OCI-LY3 (cell line): ENCODE results near the gene RPUSD4.

ENCODE experiments used
- H2AFZ ChIP-seq: fragments of 200-600, 300-600 bp; shearing (Covaris generic); 2 replicates; pipeline ENCODE4 v1.6.0; 2014; ENCODE audit warnings: antibody characterized with exemption, low read depth, low read length
- H3K27ac ChIP-seq: fragments of 200-600, 300-600 bp; sonication (generic); 2 replicates; pipeline ENCODE4 v1.5.1; 2014; ENCODE audit warnings: mild to moderate bottlenecking, low read length, moderate library complexity, mixed read lengths
- H3K27me3 ChIP-seq: fragments of 200-600, 300-600 bp; sonication (generic); 2 replicates; pipeline ENCODE4 v1.6.1; 2014; ENCODE audit warnings: low read depth, low read length, mixed read lengths
- H3K36me3 ChIP-seq: fragments of 200-600, 300-600 bp; sonication (generic); replicated peaks from 2 replicates; pipeline ENCODE3; 2014; ENCODE audit warnings: low read depth, low read length, mixed read lengths
- H3K4me1 ChIP-seq: fragments of 300-600, 200-600 bp; sonication (generic); 2 replicates; pipeline ENCODE4 v1.6.1; 2014; ENCODE audit warnings: low read length, mixed read lengths
- H3K4me2 ChIP-seq: fragments of 200-600, 300-600 bp; sonication (generic); 2 replicates; pipeline ENCODE4 v1.6.1; 2014; ENCODE audit warnings: low read length, mixed read lengths
- H3K4me3 ChIP-seq: fragments of 300-600, 200-600 bp; sonication (generic); 2 replicates; pipeline ENCODE4 v1.5.1; 2014; ENCODE audit warnings: antibody characterized with exemption, mild to moderate bottlenecking, low read length, moderate library complexity
- H3K79me2 ChIP-seq: fragments of 300-600, 200-600 bp; shearing (Covaris generic); 2 replicates; pipeline ENCODE4 v1.6.1; 2014; ENCODE audit warnings: mild to moderate bottlenecking, low read length, mixed read lengths
- H3K9ac ChIP-seq: fragments of 300-600, 200-600 bp; shearing (Covaris generic); 2 replicates; pipeline ENCODE4 v1.6.0; 2014; ENCODE audit warnings: mild to moderate bottlenecking, low read length, moderate library complexity
- H3K9me3 ChIP-seq: fragments of 200-600, 300-600 bp; shearing (Covaris generic); 2 replicates; pipeline ENCODE4 v1.6.1; 2014; ENCODE audit warnings: low read length, mixed read lengths; ENCODE audit not compliant: insufficient read depth
- H4K20me1 ChIP-seq: fragments of 200-600, 300-600 bp; sonication (generic); 2 replicates; pipeline ENCODE4 v1.6.1; 2016; ENCODE audit warnings: low read length, mixed read lengths; ENCODE audit not compliant: insufficient read depth
- CTCF ChIP-seq: fragments of 200-600, 300-600 bp; sonication (generic); IDR thresholded peaks from 2 replicates; pipeline ENCODE4 v1.5.1; 2014; ENCODE audit warnings: antibody characterized with exemption, low read length, low read depth
- EZH2phosphoT487 ChIP-seq: fragments of 200-600 bp; shearing (Covaris generic); IDR thresholded peaks from 2 replicates; pipeline ENCODE4 v1.6.1; 2018; ENCODE audit warnings: antibody characterized with exemption, mixed run types, low read depth

RPUSD4 gene

GRCh38 chr11:126160345-126161022 lies 51.0 kb downstream of the RPUSD4 start:
- TF ChIP-seq CTCF = no peak
- Histone ChIP-seq H3K4me1 (no peaks in the 10 kb centered on the region), H3K27me3 (no peaks in the 10 kb centered on the region), H3K79me2 (no peaks in the 10 kb centered on the region), H3K9ac (no peak overlapping the region), H4K20me1 (no peaks in the 10 kb centered on the region), H3K36me3 (no peaks in the 10 kb centered on the region), H3K4me3 (no peak overlapping the region), H2AFZ (no peak overlapping the region), H3K4me2 (no peak overlapping the region), H3K9me3 (no peaks in the 10 kb centered on the region), H3K27ac (no peak overlapping the region)

- Histone ChIP-seq H3K36me3 (no peaks in the 10 kb centered on the region), H3K9me3 (no peaks in the 10 kb centered on the region), H3K27me3 (no peaks in the 10 kb centered on the region), H3K4me1 (no peaks in the 10 kb centered on the region), H3K79me2 (no peaks in the 10 kb centered on the region), H2AFZ (no peak overlapping the region), H3K4me3 (no peak overlapping the region), H3K9ac (no peak overlapping the region), H4K20me1 (no peaks in the 10 kb centered on the region), H3K4me2 (no peak overlapping the region), H3K27ac (no peak overlapping the region)
- TF ChIP-seq EZH2phosphoT487 (no peak), CTCF (no peak)
Observed at GRCh38 chr11:126159719-126160344, 51.6 kb downstream of the RPUSD4 start.

GRCh38 chr11:126158054-126158791 lies 53.2 kb downstream of the RPUSD4 start:
- Histone ChIP-seq H4K20me1 (no peaks in the 10 kb centered on the region), H3K4me1 (no peaks in the 10 kb centered on the region), H3K36me3 (no peaks in the 10 kb centered on the region), H3K9me3 (no peaks in the 10 kb centered on the region), H3K9ac (no peak overlapping the region), H3K4me2 (no peak overlapping the region), H3K27ac (no peak overlapping the region), H3K27me3 (no peaks in the 10 kb centered on the region), H3K79me2 (no peaks in the 10 kb centered on the region), H3K4me3 (no peak overlapping the region), H2AFZ (no peak overlapping the region)
- TF ChIP-seq CTCF = no peak
- TF ChIP-seq EZH2phosphoT487 = no peak

GRCh38 chr11:126157326-126158030 lies 54.0 kb downstream of the RPUSD4 start:
- Histone ChIP-seq H3K27me3 (peaks cover 3% of the 10 kb centered on the region; the same call in 1 of the 2 replicates), H3K79me2 (no peaks in the 10 kb centered on the region), H3K27ac (no peak overlapping the region), H3K4me2 (no peak overlapping the region), H4K20me1 (no peaks in the 10 kb centered on the region), H2AFZ (no peak overlapping the region), H3K9me3 (no peaks in the 10 kb centered on the region), H3K36me3 (no peaks in the 10 kb centered on the region), H3K9ac (no peak overlapping the region), H3K4me1 (no peaks in the 10 kb centered on the region), H3K4me3 (no peak overlapping the region)
- no peak for TF ChIP-seq CTCF
- no peak for TF ChIP-seq EZH2phosphoT487
